HG03521 (cell line): ENCODE data around the gene GSTA3.
"Not testable (repeated sequence)": the region's sequence is repeated elsewhere in the genome, so short reads cannot be mapped to it uniquely, and the experiment has no call there.

Source experiments
- ATAC-seq: cut with Tn5 transposase; IDR thresholded peaks from one replicate; pipeline ENCODE4 v1.9.1; 2021; ENCODE audit warnings: mild to moderate bottlenecking, moderate library complexity; ENCODE audit not compliant: unreplicated experiment

The GSTA3 gene

DNA sequence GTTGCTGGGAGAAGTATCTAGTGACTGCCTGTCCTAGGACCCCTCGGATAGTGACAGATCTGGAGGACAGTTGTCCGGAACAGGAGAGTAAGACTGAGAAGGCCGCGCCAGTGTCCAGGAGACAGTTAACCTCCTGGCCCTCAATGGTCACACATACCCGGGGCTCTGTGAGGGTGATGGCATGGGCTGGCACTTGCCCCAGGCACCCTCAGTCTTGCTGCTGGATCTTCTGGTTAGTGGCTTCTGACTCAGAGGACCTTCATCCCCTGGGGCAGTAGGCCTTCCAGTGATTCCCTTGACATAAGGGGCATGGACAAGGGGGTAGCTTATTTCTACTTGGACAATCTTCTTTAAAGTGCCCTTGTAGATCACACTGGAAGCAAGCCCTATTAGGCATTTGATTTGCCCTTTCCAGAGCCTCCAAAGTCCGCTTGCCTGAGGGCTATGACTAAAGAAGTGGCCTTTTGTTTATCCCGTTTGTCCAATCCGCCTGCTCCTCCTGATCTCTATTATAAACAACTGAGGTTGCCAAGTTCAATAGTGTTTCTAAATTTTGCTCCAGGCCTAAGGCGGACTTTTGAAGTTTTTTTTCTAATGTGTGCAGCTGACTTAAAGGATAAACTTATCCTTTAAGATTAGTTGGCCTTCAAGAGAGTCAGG is 8.7 kb upstream of the GSTA3 start:
- ATAC-seq, result not testable (repeated sequence)

DNA sequence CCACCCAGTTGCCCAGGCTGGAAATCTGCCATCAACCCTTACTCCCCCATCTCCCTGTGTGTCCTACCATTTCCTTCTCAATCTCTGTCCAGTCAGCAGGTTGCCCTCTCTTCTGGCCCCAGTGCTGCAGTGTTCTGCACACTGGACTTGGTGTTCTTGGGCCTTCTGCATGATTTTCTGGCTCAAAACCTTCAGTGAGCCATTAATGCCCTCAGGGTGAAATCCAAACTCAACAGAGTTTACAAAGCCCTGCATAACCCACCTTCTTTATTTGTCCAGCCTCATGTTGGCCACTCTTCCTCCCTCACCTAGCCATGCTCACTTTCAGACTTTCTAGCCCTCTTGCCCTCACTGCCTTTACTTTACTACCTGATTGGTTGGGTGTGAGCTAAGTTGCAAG is 5.0 kb upstream of the GSTA3 start:
- ATAC-seq, result no peak

DNA sequence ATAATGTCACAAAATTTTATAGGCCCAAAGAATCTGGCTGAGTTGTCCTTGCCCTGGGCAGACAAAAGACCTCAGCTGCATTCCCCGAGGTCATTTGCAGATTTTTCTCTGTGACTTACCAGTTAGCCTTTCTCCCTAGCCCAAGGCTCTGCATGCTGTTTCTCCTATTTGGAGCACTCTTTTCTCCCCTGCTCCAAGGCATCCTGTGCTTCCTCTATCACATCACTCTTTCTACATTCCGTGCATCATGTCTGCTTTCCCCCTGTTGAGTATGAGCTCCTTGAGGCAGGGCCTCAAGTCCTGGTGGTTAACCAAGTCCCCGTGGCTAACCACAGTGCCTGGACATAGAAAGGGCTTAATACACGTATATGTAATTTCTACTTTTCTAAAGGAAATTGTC is 593 bp upstream of the GSTA3 start:
- ATAC-seq, result no peak

DNA sequence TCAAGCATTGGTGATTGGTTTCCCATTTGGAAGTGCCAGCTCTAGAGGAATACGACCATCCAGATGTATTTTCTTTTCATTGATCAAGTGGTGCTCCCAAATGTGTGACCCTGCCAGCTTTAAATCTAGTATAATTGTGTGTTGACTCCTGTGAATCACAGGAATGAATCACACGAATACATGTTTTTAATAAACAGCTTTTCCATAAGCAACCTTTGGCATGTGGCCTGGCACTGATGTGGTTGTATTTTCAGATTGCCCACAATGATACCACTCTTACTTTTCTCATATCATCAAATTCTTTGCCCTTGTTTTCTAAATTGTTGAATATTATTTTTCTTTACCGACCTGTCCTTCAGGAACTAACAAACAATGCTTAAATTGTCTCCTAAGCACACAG is 367 bp downstream of the GSTA3 start:
- ATAC-seq, result no peak

DNA sequence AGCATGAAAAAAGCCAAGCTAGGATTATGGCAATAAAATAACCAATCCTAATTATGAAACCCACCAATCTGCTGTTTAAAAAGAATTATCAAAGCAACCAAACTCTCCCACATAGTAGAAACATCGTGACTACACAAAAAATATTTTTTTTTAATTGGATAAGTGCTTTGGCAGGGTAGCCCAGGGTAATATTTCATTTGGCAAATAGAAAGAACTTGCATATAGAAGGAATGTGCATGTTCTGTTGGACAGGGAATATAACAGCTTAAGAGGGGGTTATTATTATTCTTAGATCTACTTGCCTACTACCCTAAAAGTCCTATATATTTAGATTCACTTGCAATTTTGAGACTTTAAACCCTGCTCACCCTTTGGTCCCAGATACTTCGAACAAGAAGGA is 972 bp downstream of the GSTA3 start:
- ATAC-seq, result no peak

DNA sequence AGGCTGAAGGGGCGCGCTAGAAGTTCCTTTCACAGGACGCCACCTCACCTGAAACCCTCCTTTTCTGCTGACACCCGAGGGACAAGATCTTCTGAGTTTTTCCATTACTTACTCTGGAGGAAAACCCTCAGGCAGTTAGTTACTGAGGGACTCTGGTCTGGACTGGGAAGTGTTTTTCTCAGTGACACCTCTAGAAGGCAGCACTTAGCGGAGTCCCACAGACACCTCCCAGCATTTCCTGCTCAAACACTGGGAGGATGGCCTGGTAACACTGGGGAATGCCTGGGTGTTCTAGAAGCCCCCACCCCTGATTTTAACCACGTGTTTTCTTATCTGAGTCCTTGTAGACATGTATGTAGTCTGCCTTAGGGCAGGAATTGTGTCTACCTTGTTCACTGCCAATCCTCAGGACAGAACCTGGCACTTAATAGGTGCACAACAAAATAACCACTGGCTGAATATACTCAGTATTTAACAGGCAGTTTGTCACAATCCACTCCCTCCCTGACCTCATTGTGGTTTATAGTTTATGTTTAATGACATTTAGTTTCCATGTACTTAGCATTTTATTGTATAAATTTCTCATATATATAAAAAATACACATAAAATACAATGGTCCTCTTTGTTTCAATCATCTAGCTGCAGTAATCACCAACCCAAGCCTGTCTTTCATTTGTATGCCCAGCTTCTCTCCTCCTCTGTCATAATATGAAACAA is 4.8 kb downstream of the GSTA3 start:
- ATAC-seq, result no peak

DNA sequence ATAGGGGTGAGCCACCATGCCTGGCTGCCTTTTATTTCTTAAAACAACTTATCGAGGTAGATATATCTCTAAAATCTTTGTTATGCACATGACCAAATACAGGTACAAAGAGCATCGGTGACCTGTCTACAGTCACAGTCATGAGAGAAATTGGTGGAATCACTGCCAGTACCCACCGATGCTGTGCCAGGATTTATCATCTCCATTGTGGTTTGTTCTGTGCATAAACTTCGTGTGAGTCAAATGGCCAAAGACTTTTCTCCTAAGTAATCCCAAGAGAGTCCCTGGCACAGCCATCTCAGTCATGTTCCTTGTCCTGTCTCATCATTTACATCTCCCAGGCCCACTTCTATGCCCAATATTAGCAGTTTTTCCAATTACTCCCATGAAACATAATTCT is 9.0 kb downstream of the GSTA3 start:
- no peak for ATAC-seq

DNA sequence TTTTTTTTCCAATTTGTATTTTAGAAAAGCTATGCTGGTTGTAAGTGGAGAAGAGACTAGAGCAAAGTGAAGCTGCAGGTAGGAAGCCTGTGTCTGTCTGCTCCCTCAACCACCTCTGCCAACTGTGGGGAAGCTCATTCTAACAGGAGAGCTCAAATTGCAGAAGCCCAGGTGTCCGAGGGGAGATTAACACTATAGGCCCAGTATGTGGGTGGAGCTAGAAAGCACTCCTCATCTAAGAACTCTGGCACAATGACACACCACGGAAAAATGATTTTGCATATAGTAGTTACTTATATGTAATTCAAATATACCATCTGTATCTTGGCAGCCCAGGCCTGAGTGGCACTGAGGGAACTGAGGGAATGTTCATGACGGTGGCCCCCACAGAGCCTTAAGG is 13.7 kb downstream of the GSTA3 start:
- not testable (repeated sequence) for ATAC-seq

DNA sequence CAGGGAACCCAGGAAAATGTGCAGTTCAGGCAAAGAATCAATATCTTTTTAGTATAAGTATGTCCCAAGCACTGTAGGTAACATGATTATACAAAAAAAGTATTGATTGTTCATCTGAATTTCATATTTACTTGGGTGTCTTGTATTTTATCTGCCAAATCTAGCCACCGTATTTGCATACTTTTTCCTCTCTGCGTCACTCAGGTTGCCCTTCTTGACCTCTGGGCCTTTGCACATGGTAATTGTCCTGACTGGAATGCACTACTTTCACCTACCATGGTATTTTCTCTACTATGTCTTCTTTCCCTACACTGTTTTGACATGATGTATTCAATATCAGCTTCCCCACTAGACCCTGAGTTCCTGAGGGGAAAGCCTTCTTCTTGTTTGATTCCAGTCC is 15.2 kb downstream of the GSTA3 start:
- no peak for ATAC-seq

DNA sequence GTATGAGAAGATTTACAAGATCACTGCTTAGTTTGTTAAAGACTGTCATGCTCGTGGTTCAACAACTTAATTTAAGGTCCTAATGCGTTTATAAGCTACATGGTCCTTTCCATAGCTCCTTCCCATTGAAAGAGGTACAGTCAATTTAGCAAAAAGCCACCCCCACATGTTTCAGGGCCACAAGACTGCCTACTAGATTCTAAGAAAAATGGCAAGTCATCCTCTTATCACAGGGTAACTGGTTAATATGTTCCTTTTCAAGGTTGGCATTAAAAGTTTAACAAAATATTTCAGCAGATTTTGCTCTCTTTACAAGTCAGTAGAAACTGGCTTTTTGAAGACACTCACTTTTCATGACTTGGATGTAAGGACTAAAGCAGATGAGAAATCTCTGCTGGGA is 15.7 kb downstream of the GSTA3 start:
- no peak for ATAC-seq

DNA sequence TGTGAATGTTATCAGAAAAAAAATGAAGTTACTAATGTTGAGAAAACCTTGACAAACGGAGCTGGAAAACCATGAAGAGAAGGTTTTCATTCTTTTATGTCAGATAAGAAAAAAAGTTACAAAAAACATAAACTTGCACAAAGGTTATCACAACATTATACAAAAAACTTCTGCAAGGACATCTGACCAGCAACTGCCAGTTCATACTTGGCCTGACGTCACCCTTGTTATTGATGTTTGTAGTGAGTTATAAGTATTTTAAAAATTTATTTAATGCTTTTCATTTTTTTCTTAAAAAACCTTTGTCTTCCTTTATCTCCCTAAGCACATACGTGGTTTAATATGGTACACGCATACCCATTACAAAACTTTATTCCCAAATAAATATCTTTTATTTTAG is 16.3 kb downstream of the GSTA3 start:
- no peak for ATAC-seq

DNA sequence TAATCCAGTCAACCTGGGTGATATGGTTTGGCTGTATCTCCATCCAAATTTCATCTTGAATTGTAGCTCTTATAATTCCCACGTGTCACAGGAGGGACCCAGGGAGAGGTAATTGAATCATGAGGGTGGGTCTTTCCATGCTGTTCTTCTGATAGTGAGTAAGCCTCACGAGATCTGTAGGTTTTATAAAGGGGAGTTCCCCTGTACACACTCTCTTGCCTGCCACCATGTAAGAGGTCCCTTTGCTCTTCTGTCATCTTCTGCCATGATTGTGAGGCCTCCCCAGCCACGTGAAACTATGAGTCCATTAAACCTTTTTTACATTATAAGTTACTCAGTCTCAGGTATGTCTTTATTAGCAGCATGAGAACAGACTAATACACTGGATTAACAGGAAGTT is 19.5 kb downstream of the GSTA3 start:
- ATAC-seq, result no peak

DNA sequence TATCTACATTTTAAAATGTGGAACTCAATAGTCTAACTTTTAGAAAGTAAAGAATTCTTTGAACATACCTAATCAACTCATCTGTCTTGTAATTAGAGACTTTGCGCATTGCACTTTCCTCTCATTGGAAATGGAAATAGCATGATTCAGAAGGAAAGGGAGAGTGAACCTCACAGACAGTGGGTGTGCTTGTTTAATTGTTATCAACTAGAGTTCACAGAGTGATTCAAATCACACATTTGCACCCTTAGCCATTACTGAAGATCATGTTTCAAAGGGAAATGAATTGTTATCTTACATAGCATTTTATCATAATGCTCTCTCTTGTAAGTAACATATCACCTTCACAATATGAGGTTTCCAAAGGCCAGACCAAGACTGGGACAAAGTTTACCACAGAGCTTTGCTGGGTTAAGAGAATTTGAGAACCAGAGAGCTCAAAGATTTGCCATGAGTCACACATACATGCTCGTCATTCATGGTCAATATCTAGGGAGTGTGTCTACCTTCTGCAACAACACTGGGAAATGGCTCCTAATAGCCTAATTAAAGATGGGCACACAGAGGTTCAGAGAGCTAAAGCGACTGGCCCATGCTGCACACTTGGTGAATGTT is 21.5 kb downstream of the GSTA3 start:
- ATAC-seq, result no peak

DNA sequence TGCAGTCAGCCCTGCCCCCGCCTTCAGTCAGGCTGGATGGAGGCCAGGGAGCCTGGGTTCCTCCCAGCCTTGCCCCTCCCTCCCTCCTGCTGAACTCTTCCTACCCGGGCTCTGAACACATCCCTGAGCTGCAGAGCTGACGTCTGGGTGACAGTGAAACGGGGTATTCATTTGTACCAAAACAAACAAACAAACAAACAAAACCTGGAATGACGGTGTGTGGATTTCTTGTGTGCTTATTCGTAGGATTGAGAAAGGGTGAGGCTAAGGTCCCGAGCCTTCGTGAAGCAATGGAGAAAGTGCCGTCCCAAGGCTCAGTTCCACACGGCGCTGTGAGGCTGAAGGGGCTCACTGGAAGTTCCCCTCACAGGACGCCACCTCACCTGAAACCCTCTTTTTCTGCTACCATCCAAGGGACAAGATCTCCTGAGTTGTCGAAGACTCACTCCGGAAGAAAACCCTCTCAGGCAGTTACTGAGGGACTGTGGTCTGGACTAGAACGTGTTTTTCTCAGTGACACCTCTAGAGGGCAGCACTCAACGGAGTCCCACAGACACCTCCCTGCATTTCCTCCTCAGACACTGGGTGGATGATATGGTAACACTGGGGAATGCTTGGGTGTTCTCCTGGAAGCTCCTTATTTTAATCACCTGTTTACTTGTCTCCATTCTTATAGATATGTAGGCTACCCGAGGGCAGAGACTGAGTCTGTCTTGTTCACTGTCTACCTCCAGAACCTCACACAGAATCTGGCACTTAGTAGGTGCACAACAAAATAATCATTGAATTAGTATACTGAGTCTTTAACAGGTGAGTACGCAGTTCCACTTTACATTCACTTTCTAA is 27.3 kb downstream of the GSTA3 start:
- ATAC-seq, result peak; percentile 98

DNA sequence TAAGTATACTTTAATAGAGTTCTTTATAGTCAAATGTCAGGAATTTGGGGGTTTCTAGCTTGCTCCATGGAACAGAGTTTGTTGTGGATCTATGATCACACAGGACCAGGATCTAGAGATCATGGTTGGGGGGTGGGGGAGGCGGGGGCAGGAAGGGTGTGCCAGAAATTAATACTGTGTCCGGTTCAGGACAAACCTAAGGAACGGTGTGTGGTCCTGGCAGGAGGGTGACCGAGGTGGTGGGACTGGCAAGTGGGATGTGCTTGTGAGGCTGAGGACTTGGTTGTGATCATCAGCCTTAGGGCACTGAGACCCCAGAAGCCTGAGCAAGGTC is 27.9 kb downstream of the GSTA3 start:
- no peak for ATAC-seq

DNA sequence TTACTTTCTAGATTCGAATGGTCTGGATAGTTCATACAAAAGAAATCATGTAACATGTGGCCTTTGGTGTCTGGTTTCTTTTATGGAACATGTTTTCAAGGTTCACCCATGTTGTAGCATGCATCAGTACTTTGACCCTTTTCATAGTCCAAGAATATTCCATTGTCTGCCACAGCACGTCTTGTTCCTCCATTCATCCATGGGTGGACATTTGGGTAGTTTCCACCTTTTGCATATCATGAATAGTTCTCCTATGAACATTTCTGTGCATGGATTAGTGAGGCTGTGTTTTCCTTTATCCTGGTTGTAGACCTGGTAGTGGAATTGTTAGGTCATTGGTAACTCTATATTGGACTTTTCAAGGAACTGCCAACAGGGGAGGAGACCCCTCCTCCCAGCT is 31.7 kb downstream of the GSTA3 start:
- no peak for ATAC-seq

DNA sequence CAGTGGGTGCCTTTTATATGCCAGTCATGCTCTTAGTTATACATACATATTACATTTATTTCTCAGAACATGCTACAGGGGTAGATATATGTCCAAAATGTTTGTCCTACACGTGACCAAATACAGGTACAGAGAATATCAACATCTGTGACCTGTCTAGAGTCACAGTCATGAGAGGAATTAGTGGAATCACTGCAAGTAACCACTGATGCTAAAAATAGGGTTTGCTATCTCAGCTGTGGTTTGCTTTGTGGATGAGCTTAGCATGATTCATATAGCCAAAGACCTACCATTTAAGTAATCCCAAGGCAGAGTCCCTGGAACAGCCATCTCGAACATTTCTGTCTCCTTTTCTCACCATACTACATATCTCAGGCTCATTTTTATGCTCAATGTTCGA is 32.3 kb downstream of the GSTA3 start:
- no peak for ATAC-seq

DNA sequence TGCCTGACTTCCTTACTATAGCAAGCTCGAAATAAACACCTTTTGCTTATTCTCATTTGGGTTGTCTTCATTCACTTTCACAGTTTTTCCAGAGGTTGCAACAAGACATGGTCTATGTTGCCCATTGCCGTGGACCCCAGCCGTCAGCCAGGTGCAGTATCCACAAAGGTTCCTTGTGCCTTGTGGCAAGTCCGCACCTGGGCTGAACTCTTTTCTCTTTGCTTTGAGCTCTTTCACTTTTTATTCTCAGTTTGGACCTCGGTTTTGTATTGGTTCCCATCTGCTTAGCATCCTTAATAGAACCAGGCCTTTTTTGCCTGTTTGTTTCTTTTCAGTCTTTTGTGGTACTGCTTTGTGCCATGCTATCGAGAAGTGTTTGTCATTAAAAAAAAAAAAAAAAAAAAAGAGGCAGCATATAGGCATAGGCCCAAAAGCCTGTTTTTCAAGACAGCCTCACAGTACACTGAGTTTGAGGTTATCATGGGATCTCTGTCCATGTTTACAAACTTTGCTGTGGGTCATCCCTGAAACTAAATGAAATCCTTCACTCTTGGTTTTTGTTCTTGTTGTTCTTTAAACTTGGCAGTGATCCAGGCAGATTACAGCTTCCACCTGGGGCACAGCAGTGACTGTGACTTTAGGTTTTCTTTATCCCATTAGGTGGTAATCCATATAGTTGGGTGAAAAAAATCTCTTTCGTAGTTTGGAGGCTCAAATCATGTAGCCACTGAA is 33.3 kb downstream of the GSTA3 start:
- ATAC-seq, result no peak

DNA sequence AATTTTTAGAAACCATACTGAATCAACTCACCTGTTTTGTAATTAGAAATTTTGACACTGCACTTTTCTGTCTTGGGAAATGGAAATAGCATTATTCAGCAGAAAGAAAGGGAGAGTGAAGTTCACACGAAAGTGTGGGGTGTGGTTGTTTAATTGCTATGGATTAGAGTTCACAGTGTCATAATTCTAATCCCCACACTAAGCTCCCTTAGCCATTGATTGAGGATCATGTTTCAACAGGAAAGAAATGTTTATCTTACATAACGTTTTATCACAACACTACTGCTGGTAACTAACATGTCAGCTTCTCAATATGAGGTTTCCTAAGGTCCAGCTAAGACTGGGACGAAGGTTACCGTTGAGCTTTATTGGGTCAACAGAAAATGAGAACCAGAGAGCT is 37.5 kb downstream of the GSTA3 start:
- ATAC-seq, result no peak

DNA sequence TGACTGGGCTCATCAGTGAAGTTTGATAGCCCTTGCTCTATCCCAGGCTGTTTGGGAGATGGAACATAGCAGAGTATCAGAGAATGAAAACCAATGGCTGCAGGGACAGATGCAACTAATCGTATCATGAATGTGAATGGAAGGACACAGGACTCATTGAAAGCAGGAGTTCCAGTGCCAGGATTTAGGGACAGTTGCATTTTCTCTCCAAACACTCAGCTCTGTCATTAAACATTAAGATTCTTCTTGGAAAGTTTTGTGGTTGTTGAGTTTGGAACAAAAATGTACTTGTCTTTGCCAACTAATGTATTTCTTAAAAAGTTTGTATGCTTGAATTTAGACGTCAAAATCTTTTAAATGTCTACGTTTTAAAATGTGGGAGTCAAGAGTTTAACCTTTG is 37.9 kb downstream of the GSTA3 start:
- no peak for ATAC-seq
